GM23338 (cell line): ENCODE results near the gene NAA15. TPM values are rescaled to one million over a fixed set of nuclear protein-coding genes. Genes with fewer than 3 reads are reported as not detected.

ENCODE experiments used
- ATAC-seq: fragments of 200-7000 bp; cut with Tn5 transposase; 3 replicates; pipeline ENCODE4 v1.9.1; 2020
- DNase-seq: peaks from one replicate; pipeline ENCODE4 v3.0.0-alpha.2; 2015; ENCODE audit warnings: low spot score
- H2AFZ ChIP-seq: fragments of 200-600 bp; sonication (generic); 2 replicates; pipeline ENCODE4 v1.8.0; 2016; ENCODE audit warnings: antibody characterized with exemption, mild to moderate bottlenecking, moderate library complexity
- H3F3A ChIP-seq: fragments of 200-600 bp; sonication (generic); replicated peaks from 2 replicates; pipeline ENCODE4 v1.8.0; 2017; ENCODE audit warnings: antibody characterized with exemption, mixed run types, low read depth
- H3K27ac ChIP-seq: fragments of 200-600 bp; sonication (generic); 2 replicates; pipeline ENCODE4 v1.6.1; 2016; ENCODE audit warnings: low read depth
- H3K27me3 ChIP-seq: fragments of 200-600 bp; sonication (generic); 2 replicates; pipeline ENCODE4 v1.8.0; 2016; ENCODE audit warnings: mild to moderate bottlenecking, mixed run types, moderate library complexity; ENCODE audit not compliant: insufficient read depth
- H3K36me3 ChIP-seq: fragments of 200-600 bp; sonication (generic); 2 replicates; pipeline ENCODE4 v1.8.0; 2016; ENCODE audit warnings: mild to moderate bottlenecking; ENCODE audit not compliant: insufficient read depth
- H3K4me1 ChIP-seq: fragments of 200-600 bp; sonication (generic); 2 replicates; pipeline ENCODE4 v1.8.0; 2016; ENCODE audit warnings: mild to moderate bottlenecking, moderate library complexity; ENCODE audit not compliant: insufficient read depth
- H3K4me2 ChIP-seq: fragments of 200-600 bp; sonication (generic); 2 replicates; pipeline ENCODE4 v1.7.1; 2017; ENCODE audit warnings: mixed run types
- H3K4me3 ChIP-seq: fragments of 200-600 bp; sonication (generic); 2 replicates; pipeline ENCODE4 v1.6.1; 2016; ENCODE audit warnings: mixed run types
- H3K79me2 ChIP-seq: fragments of 200-600 bp; sonication (generic); replicated peaks from 2 replicates; pipeline ENCODE4 v1.8.0; 2017; ENCODE audit warnings: mild to moderate bottlenecking; ENCODE audit not compliant: insufficient read depth
- H3K9me2 ChIP-seq: fragments of 200-600 bp; sonication (generic); 2 replicates; pipeline ENCODE4 v1.8.0; 2017; ENCODE audit not compliant: insufficient read depth
- H4K20me1 ChIP-seq: fragments of 200-600 bp; sonication (generic); replicated peaks from 2 replicates; pipeline ENCODE4 v1.8.0; 2017; ENCODE audit warnings: mild to moderate bottlenecking; ENCODE audit not compliant: insufficient read depth
- H3K27ac Mint-ChIP-seq: 2 replicates; pipeline ENCODE4 v1.8.0; 2020; ENCODE audit warnings: inconsistent platforms, mild to moderate bottlenecking, moderate library complexity, mixed read lengths
- H3K27me3 Mint-ChIP-seq: 3 replicates; pipeline ENCODE4 v1.8.0; 2022; ENCODE audit warnings: low read depth, mild to moderate bottlenecking, moderate library complexity, mixed read lengths, inconsistent platforms; ENCODE audit not compliant: insufficient read depth, poor library complexity
- H3K36me3 Mint-ChIP-seq: 3 replicates; pipeline ENCODE4 v1.8.0; 2021; ENCODE audit warnings: low read depth, mild to moderate bottlenecking, inconsistent platforms, moderate library complexity, mixed read lengths
- H3K4me1 Mint-ChIP-seq: 3 replicates; pipeline ENCODE4 v1.8.0; 2020; ENCODE audit warnings: mild to moderate bottlenecking, inconsistent platforms, mixed read lengths
- H3K4me3 Mint-ChIP-seq: 3 replicates; pipeline ENCODE4 v1.8.0; 2021; ENCODE audit warnings: moderate library complexity, mild to moderate bottlenecking, inconsistent platforms, mixed read lengths
- H3K9me3 Mint-ChIP-seq: 3 replicates; pipeline ENCODE4 v1.8.0; 2020; ENCODE audit warnings: moderate library complexity, mild to moderate bottlenecking, inconsistent platforms, mixed read lengths
- CREB1 ChIP-seq: fragments of 250-450 bp; sonication (Bioruptor Pico); IDR thresholded peaks from 2 replicates; pipeline ENCODE4 v1.5.0; 2020; ENCODE audit warnings: low read depth, mild to moderate bottlenecking, moderate library complexity
- CTCF ChIP-seq, 2 experiments: fragments of 200-600 bp in 1 of 2; sonication (generic) in 1 of 2; conservative IDR thresholded peaks; 2 replicates each; pipeline versions ENCODE4 v1.5.1 to v1.6.1; 2016 to 2017; ENCODE audit warnings: antibody characterized with exemption in 2 of 2, low read depth in 2 of 2, mild to moderate bottlenecking in 2 of 2, moderate library complexity in 1 of 2
- EZH2 ChIP-seq: fragments of 200-600 bp; sonication (generic); IDR thresholded peaks from one replicate; pipeline ENCODE4 v1.8.0; 2017; ENCODE audit warnings: antibody characterized with exemption, mild to moderate bottlenecking, low read depth; ENCODE audit not compliant: unreplicated experiment
- EZH2phosphoT487 ChIP-seq: fragments of 200-600 bp; sonication (generic); IDR thresholded peaks from one replicate; pipeline ENCODE4 v1.8.1; 2018; ENCODE audit warnings: antibody characterized with exemption; ENCODE audit not compliant: unreplicated experiment
- NANOG ChIP-seq: IDR thresholded peaks from 2 replicates; pipeline ENCODE4 v1.6.1; 2016; ENCODE audit warnings: antibody characterized with exemption, borderline replicate concordance
- POLR2AphosphoS5 ChIP-seq: IDR thresholded peaks from 2 replicates; pipeline ENCODE4 v1.6.1; 2016; ENCODE audit warnings: antibody characterized with exemption, low read depth
- REST ChIP-seq: IDR thresholded peaks from one replicate; pipeline ENCODE4 v1.6.1; 2018; ENCODE audit warnings: antibody characterized with exemption; ENCODE audit not compliant: unreplicated experiment
- STAT1 ChIP-seq: IDR thresholded peaks from one replicate; pipeline ENCODE4 v1.6.1; 2016; ENCODE audit warnings: antibody characterized with exemption; ENCODE audit not compliant: unreplicated experiment
- ZNF114 ChIP-seq: fragments of 250-450 bp; sonication (Bioruptor Pico); IDR thresholded peaks from 2 replicates; pipeline ENCODE4 v1.5.0; 2020; ENCODE audit warnings: mild to moderate bottlenecking, moderate library complexity
- ZNF331 ChIP-seq: fragments of 250-450 bp; sonication (Bioruptor Pico); IDR thresholded peaks from 2 replicates; pipeline ENCODE4 v1.5.0; 2020; ENCODE audit warnings: low read depth, mild to moderate bottlenecking, moderate library complexity
- ZNF462 ChIP-seq: fragments of 250-450 bp; sonication (Bioruptor Pico); IDR thresholded peaks from 2 replicates; pipeline ENCODE4 v1.5.0; 2020; ENCODE audit warnings: mild to moderate bottlenecking, moderate library complexity
- polyA plus RNA-seq: library from polyadenylated mRNA; unstranded; fragments of >200 nt; fragmentation: Nextera tagmentation; extraction: Ambion mirVana; gene quantifications from 2 replicates; pipeline ENCODE4 v1.2.1, GENCODE V29; 2016
- total RNA-seq: library from RNA; depleted of rRNA; stranded (reverse); fragments of >200 nt; shearing (Covaris generic); gene quantifications from 2 replicates; pipeline ENCODE4 v1.2.3, GENCODE V29; 2014

The NAA15 gene
- total and polyA plus RNA-seq, 2 experiments from 2014 or later, result 80.1 to 101 TPM

- peaks cover 22% of the 10 kb centered on the region for H3K36me3 Mint-ChIP-seq
- Histone ChIP-seq H2AFZ (no peak overlapping the region), H3K36me3 (no peaks in the 10 kb centered on the region; the same call in 1 of the 2 replicates), H3F3A (no peaks in the 10 kb centered on the region), H3K79me2 (no peaks in the 10 kb centered on the region), H4K20me1 (no peaks in the 10 kb centered on the region), H3K27ac (no peak overlapping the region), H3K9me2 (no peaks in the 10 kb centered on the region), H3K4me3 (no peak overlapping the region), H3K4me2 (no peak overlapping the region), H3K27me3 (no peaks in the 10 kb centered on the region), H3K4me1 (no peaks in the 10 kb centered on the region)
- no peak for DNase-seq
- no peaks in the 10 kb centered on the region for H3K4me1 Mint-ChIP-seq
- no peak for ATAC-seq
- TF ChIP-seq CTCF (conservative IDR thresholded peaks at IDR 0.05; ENCODE audit: low read depth in 2 of 2), result no peak
- no peak for TF ChIP-seq CREB1 (CRISPR knock-in tag)
- no peak for TF ChIP-seq ZNF114
- TF ChIP-seq NANOG, result no peak
- no peak for TF ChIP-seq REST
- TF ChIP-seq POLR2AphosphoS5, result no peak
- no peak for TF ChIP-seq EZH2
- no peak for TF ChIP-seq STAT1
- TF ChIP-seq ZNF331, result no peak
- TF ChIP-seq EZH2phosphoT487, result no peak
- TF ChIP-seq ZNF462, result no peak
- H3K4me3 Mint-ChIP-seq, result no peak overlapping the region
- peaks cover 27% of the 10 kb centered on the region for H3K9me3 Mint-ChIP-seq
- no peaks in the 10 kb centered on the region for H3K27me3 Mint-ChIP-seq
- H3K27ac Mint-ChIP-seq, result no peak overlapping the region
These were observed 118.1 kb downstream of the NAA15 start for GRCh38 chr4:139419388-139419914.
